Transverse colon (tissue), 4 donors: ENCODE data around the gene APOC3. TPM values are rescaled to one million over a fixed set of nuclear protein-coding genes. Genes with fewer than 3 reads are reported as not detected.

ENCODE experiments used
- DNase-seq: peaks from one replicate; pipeline ENCODE4 v3.0.0-alpha.2; 2019
- H3K27ac ChIP-seq, 4 donors: fragments of 200-600 bp; sonication (generic); 2 replicates each; pipeline ENCODE4 v1.5.1; 2016 to 2018; ENCODE audit warnings: inconsistent platforms in 4 of 4
- H3K27me3 ChIP-seq: fragments of 200-600 bp; sonication (generic); 2 replicates; pipeline ENCODE4 v1.5.1; 2017; ENCODE audit warnings: inconsistent platforms
- H3K36me3 ChIP-seq, 4 donors: fragments of 200-600 bp; sonication (generic); 2 replicates each; pipeline ENCODE4 v1.5.1; 2017 to 2019; ENCODE audit warnings: inconsistent platforms in 4 of 4
- H3K4me1 ChIP-seq, 4 donors: fragments of 200-600 bp; sonication (generic); 2 replicates each; pipeline ENCODE4 v1.5.1; 2017 to 2020; ENCODE audit warnings: inconsistent platforms in 4 of 4
- H3K4me3 ChIP-seq, 4 donors: fragments of 200-600 bp; sonication (generic); 1 replicate in 1 of 4; 2 replicates in 3 of 4; pipeline versions ENCODE4 v1.5.1 to v1.6.1; 2017 to 2019; ENCODE audit warnings: inconsistent platforms in 4 of 4
- H3K9me3 ChIP-seq, 2 donors: fragments of 200-600 bp; sonication (generic); 2 replicates each; pipeline ENCODE4 v1.5.1; 2017 to 2019; ENCODE audit warnings: inconsistent platforms in 2 of 2
- CTCF ChIP-seq, 5 experiments: fragments of 200-600 bp in 3 of 5; fragments of 450-650 bp in 2 of 5; sonication (generic) in 3 of 5; IDR thresholded peaks; 1 replicate in 2 of 5; 2 replicates in 3 of 5; pipeline ENCODE4 v1.5.1; 2016 to 2017; ENCODE audit warnings: antibody characterized with exemption in 5 of 5, inconsistent platforms in 3 of 5, mild to moderate bottlenecking in 2 of 5, moderate library complexity in 1 of 5
- EP300 ChIP-seq: sonication (generic); formaldehyde crosslinking; IDR thresholded peaks from one replicate; pipeline ENCODE4 v1.6.1; 2017; ENCODE audit warnings: antibody characterized with exemption, low read depth
- POLR2A ChIP-seq: fragments of 450-650 bp; IDR thresholded peaks from one replicate; pipeline ENCODE4 v1.6.1; 2016; ENCODE audit warnings: antibody characterized with exemption, mild to moderate bottlenecking, moderate library complexity
- POLR2AphosphoS5 ChIP-seq, 3 donors: sonication (generic); formaldehyde crosslinking; IDR thresholded peaks; one replicate each; pipeline ENCODE4 v1.6.1; 2016; ENCODE audit warnings: antibody characterized with exemption in 3 of 3
- WGBS, 2 donors: methylation state at CpG; one replicate each; pipeline ENCODE4 v1.1.5; 2018; ENCODE audit warnings: low coverage in 1 of 2; 5-methylcytosine and 5-hydroxymethylcytosine counted together
- in situ Hi-C, 4 donors: fragments of 200-750 bp; cut with MboI; loops; one replicate each; pipeline versions ENCODE4 v1.15.0 to v1.15.1; 2017; ENCODE audit warnings: low sequenced_read_pairs in 3 of 4, low pct_ligation_motif_present in 1 of 4, low pct_unique_long_range_greater_than_20kb in 1 of 4
- intact Hi-C: fragments of 100-400 bp; cut with DNase I; formaldehyde crosslinking; loops from one replicate; pipeline ENCODE4 v1.15.1; 2023; ENCODE audit warnings: low total_unique reads
- total RNA-seq, 4 donors: library from RNA; depleted of rRNA; stranded (reverse); fragments of >200 nt; gene quantifications; one replicate each; pipeline ENCODE4 v1.1.0, GENCODE V29; 2016

APOC3 gene
- total RNA-seq, 4 donors from 2014 or later = 3.0 to 5.3 TPM; not detected in 2

- intact Hi-C loops = no loop called here
- in situ Hi-C loops = no loop called here
- TF ChIP-seq POLR2AphosphoS5 (IDR thresholded peaks at IDR 0.05) (no peak), CTCF (IDR thresholded peaks at IDR 0.05) (no peak), POLR2A (no peak), EP300 (no peak)
- H3K27ac ChIP-seq = no peak overlapping the region
- H3K27me3 ChIP-seq = no peaks in the 10 kb centered on the region
- no peaks in the 10 kb centered on the region for H3K36me3 ChIP-seq
- H3K9me3 ChIP-seq = no peaks in the 10 kb centered on the region
- DNase-seq = no peak
- H3K4me1 ChIP-seq = peaks cover 0 to 7% (median 2%) of the 10 kb centered on the region in 4 donors
- H3K4me3 ChIP-seq = no peak overlapping the region
- 95 to 97% methylated on average over 4 of the region's 4 CpGs for WGBS, 2 donors
These were observed 17.6 kb upstream of the APOC3 start for GRCh38 chr11:116812109-116812508.

- Histone ChIP-seq H3K4me1 (peaks cover 0 to 7% (median under 1%) of the 10 kb centered on the region in 4 donors), H3K36me3 (no peaks in the 10 kb centered on the region), H3K9me3 (no peaks in the 10 kb centered on the region), H3K27me3 (no peaks in the 10 kb centered on the region), H3K27ac (no peak overlapping the region), H3K4me3 (no peak overlapping the region)
- no peak for DNase-seq
- TF ChIP-seq POLR2AphosphoS5 (IDR thresholded peaks at IDR 0.05) = no peak
- TF ChIP-seq POLR2A = no peak
- no peak for TF ChIP-seq CTCF (IDR thresholded peaks at IDR 0.05)
- TF ChIP-seq EP300 = no peak
- in situ Hi-C loops = no loop called here
- intact Hi-C loops = no loop called here
- 80% methylated on average over 1 of the region's 1 CpG; no CpG with 5 or more reads in 1 of the 2 donors for WGBS, 2 donors
These were observed 16.5 kb upstream of the APOC3 start for GRCh38 chr11:116813170-116813569.

- Histone ChIP-seq H3K36me3 (no peaks in the 10 kb centered on the region), H3K27me3 (no peaks in the 10 kb centered on the region), H3K4me3 (no peak overlapping the region), H3K9me3 (no peaks in the 10 kb centered on the region), H3K27ac (no peak overlapping the region), H3K4me1 (peaks cover 0 to 2% (median 0%) of the 10 kb centered on the region in 4 donors)
- in situ Hi-C loops = no loop called here
- no peak for TF ChIP-seq POLR2A
- no peak for TF ChIP-seq EP300
- no peak for TF ChIP-seq POLR2AphosphoS5 (IDR thresholded peaks at IDR 0.05)
- no peak for TF ChIP-seq CTCF (IDR thresholded peaks at IDR 0.05)
- no peak for DNase-seq
- intact Hi-C loops = no loop called here
- 68 to 80% methylated on average over 5 of the region's 5 CpGs for WGBS, 2 donors
These were observed 15.8 kb upstream of the APOC3 start for GRCh38 chr11:116813781-116814471.

GRCh38 chr11:116814502-116814901 lies 15.2 kb upstream of the APOC3 start:
- in situ Hi-C loops = no loop called here

More at GRCh38 chr11:116814502-116814901, 15.2 kb upstream of the APOC3 start:
- WGBS, 2 donors = 90 to 95% methylated on average over 5 to 6 of the region's 6 CpGs
- Histone ChIP-seq H3K36me3 (no peaks in the 10 kb centered on the region), H3K27me3 (no peaks in the 10 kb centered on the region), H3K4me3 (no peak overlapping the region), H3K9me3 (no peaks in the 10 kb centered on the region), H3K27ac (no peak overlapping the region), H3K4me1 (no peaks in the 10 kb centered on the region)
- no peak for TF ChIP-seq CTCF (IDR thresholded peaks at IDR 0.05)
- TF ChIP-seq POLR2A = no peak
- no peak for TF ChIP-seq EP300
- no peak for TF ChIP-seq POLR2AphosphoS5 (IDR thresholded peaks at IDR 0.05)
- intact Hi-C loops = no loop called here
- DNase-seq = no peak
